Heart left ventricle (tissue), 13 donors: Measurements from ENCODE around the gene RUSC2.

Source experiments
- CTCF ChIP-seq, 12 donors: fragments of 200-600 bp; sonication (generic) in 4 of 12; IDR thresholded peaks; one replicate each; pipeline versions ENCODE4 v1.5.0 to v1.8.0; 2018 to 2022; ENCODE audit warnings: antibody characterized with exemption in 12 of 12, mild to moderate bottlenecking in 5 of 12
- POLR2A ChIP-seq, 2 donors: fragments of 450-650 bp; IDR thresholded peaks; one replicate each; pipeline ENCODE4 v1.6.1; 2017; ENCODE audit warnings: antibody characterized with exemption in 2 of 2, mild to moderate bottlenecking in 2 of 2, moderate library complexity in 2 of 2
- donor health status: ischemic (EF 13 %, LVEDD 7.1; RV severe dilation, severe dysfunction).
- donor health status: DM: no; HTN: yes; CAD: no.
- donor health status: DM: no; HTN: no; CAD: no.
- donor health status: ischemic (EF 25% LVEDD 6.9; RV normal size, moderate dysfunction).
- donor health status: ischemic (EF 25% LVEDD 5.7; RV mildly dilated, moderate dysfunction).
- donor health status: ischemic (EF 35%, LVEDD 5.7; RV mildly dilated, moderate dysfunction).
- donor health status: nonischemic (EF 11% LVEDD 7.7; RV severe dilation, severe dysfunction).
- donor health status: DM: yes; HTN: yes; CAD: no.
- donor health status: PGD.
- donor health status: ischemic (EF 29% LVEDD 5.4; RV normal size, mild dysfunction).
- donor health status: nonischemic (EF 23%, LVEDD 6.1; RV moderate dilation, normal function).

DNA sequence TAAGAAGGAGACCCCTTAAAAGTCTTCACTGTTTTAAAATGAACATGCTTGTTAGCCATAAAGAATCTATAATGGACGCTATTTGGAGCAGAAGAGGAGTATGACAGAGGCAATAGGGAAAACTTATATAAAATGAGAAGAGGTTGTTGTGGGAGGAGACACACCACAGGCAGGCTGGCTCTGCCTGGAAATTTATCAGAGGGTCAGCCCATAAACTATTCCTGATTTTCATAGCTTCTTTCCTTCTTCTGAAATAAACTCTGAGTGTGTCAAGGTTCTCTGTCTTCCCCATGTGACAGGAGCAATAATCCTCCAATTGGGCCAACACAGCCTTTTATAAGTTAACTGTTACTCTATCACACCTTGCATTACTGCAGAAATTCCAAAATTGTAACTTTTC is 19.6 kb upstream of the RUSC2 start:
- TF ChIP-seq CTCF (IDR thresholded peaks at IDR 0.05) (no peak), POLR2A (IDR thresholded peaks at IDR 0.05) (no peak)
